C4-2B (cell line): Measurements from ENCODE around the gene STRN3.

Source experiments
- H3K27ac ChIP-seq: fragments of 450-650 bp; 2 replicates; pipeline ENCODE4 v1.5.1; 2017
- ZFX ChIP-seq: fragments of 450-650 bp; IDR thresholded peaks from 2 replicates; pipeline ENCODE4 v1.6.1; 2017
- TF ChIP-seq, protein P1 (sequence below): fragments of 450-650 bp; conservative IDR thresholded peaks from 2 replicates; pipeline ENCODE4 v1.5.1; 2017; ENCODE audit warnings: mild to moderate bottlenecking

STRN3 gene

GRCh38 chr14:30883508-30884294 is 142.5 kb downstream of the STRN3 start:
- no peak for TF ChIP-seq ZFX
- TF ChIP-seq, protein P1, sequence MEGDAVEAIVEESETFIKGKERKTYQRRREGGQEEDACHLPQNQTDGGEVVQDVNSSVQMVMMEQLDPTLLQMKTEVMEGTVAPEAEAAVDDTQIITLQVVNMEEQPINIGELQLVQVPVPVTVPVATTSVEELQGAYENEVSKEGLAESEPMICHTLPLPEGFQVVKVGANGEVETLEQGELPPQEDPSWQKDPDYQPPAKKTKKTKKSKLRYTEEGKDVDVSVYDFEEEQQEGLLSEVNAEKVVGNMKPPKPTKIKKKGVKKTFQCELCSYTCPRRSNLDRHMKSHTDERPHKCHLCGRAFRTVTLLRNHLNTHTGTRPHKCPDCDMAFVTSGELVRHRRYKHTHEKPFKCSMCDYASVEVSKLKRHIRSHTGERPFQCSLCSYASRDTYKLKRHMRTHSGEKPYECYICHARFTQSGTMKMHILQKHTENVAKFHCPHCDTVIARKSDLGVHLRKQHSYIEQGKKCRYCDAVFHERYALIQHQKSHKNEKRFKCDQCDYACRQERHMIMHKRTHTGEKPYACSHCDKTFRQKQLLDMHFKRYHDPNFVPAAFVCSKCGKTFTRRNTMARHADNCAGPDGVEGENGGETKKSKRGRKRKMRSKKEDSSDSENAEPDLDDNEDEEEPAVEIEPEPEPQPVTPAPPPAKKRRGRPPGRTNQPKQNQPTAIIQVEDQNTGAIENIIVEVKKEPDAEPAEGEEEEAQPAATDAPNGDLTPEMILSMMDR, result no peak

DNA sequence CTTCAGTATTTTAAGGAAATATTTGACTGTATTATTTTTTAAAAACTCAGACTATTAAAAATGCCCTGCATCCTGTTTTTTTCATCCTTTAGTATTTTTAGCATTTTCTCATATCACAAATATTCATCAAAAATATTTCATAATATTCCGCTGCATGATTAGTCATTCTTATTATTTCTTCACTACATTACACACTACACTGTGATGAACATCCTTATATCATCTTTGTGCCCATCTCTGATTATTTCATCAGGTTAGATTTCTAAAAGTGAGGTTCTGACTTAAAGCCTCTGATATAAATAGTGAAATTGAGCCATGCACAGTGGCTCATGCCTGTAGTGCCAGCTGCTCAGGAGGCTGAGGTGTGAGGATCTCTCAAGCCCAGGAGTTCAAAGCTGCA is 143.7 kb downstream of the STRN3 start:
- H3K27ac ChIP-seq, result no peak overlapping the region

More at GRCh38 chr14:30883508-30884294, 142.5 kb downstream of the STRN3 start:
- H3K27ac ChIP-seq, result no peak overlapping the region

DNA sequence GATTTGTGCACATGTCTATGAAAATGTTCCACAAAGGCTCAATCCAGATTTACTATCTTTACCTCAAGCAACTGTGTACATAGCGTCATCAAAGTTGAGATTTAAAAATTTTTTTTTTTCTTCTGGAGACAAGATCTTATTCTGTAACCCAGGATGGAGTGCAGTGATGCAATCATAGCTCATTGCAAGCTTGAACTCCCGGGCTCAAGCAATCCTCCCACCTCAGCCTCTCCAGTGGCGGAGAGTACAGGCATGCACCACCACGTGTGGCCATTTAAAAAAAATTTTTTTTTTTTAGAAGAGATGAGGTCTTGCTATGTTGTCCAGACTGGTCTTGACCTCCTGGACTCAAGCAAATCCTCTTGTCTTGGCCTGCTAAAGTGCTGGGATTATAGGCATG is 149.5 kb downstream of the STRN3 start:
- TF ChIP-seq ZFX, result no peak
- TF ChIP-seq, protein P1, result no peak
- no peak overlapping the region for H3K27ac ChIP-seq

More for the DNA sequence above, 143.7 kb downstream of the STRN3 start:
- TF ChIP-seq, protein P1, result no peak
- TF ChIP-seq ZFX, result no peak

DNA sequence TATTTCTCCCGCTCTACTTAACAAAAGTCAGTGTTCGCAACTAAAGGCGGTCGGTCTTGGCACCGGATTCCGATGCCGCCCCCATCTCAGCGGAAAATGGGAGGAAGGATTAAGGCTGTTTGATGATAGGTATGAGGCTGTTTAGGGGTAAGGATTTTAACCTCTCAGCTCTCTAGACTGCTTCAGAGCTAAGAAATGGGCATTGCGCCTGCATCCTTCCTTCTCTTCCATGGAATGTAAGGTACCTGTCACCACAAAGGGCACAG is 150.5 kb downstream of the STRN3 start:
- no peak for TF ChIP-seq ZFX
- TF ChIP-seq, protein P1, result no peak
- H3K27ac ChIP-seq, result no peak overlapping the region

GRCh38 chr14:30874999-30875787 is 151.0 kb downstream of the STRN3 start:
- TF ChIP-seq ZFX, result no peak
- H3K27ac ChIP-seq, result no peak overlapping the region; the same call in 1 of the 2 replicates

GRCh38 chr14:30874120-30874998 is 151.8 kb downstream of the STRN3 start, which contains the start of gene COCH:
Gene COCH, plus strand, starts transcription at chr14:30874559. Its CDS starts 380 bp downstream, at chr14:30874939.
- TF ChIP-seq ZFX, result peak; percentile 42; the same call in 1 of the 2 replicates
- TF ChIP-seq, protein P1, result peak; percentile 61
- peak within 1 kb of the TSS; percentile 42; the same call in 1 of the 2 replicates for H3K27ac ChIP-seq

- TF ChIP-seq, protein P1, result no peak
- no peak for TF ChIP-seq ZFX
- peak overlapping the region; percentile 42; the same call in 1 of the 2 replicates for H3K27ac ChIP-seq
These were observed 152.7 kb downstream of the STRN3 start for GRCh38 chr14:30873308-30874119.
